Memory B cell (primary cell): ENCODE measurements around the gene PARS2.

Source experiments
- ATAC-seq: fragments of 150-1000 bp; cut with Tn5 transposase; 2 replicates; pipeline ENCODE4 v1.10.0; 2021; ENCODE audit warnings: low read depth, mild to moderate bottlenecking, moderate library complexity
- DNase-seq, 2 donors: peaks; one replicate each; pipeline ENCODE4 v3.0.0; 2022; ENCODE audit warnings: low spot score in 2 of 2
- H3K27ac Mint-ChIP-seq: one replicate; pipeline ENCODE4 v1.8.0; 2022; ENCODE audit warnings: mild to moderate bottlenecking, moderate library complexity, mixed read lengths
- H3K27me3 Mint-ChIP-seq: one replicate; pipeline ENCODE4 v1.8.0; 2022; ENCODE audit warnings: mixed read lengths
- H3K36me3 Mint-ChIP-seq: one replicate; pipeline ENCODE4 v1.8.0; 2022; ENCODE audit warnings: mild to moderate bottlenecking, mixed read lengths
- H3K4me1 Mint-ChIP-seq: one replicate; pipeline ENCODE4 v1.8.0; 2022; ENCODE audit warnings: mixed read lengths
- H3K4me3 Mint-ChIP-seq: one replicate; pipeline ENCODE4 v1.8.0; 2022; ENCODE audit warnings: mild to moderate bottlenecking, moderate library complexity, mixed read lengths
- H3K9me3 Mint-ChIP-seq: one replicate; pipeline ENCODE4 v1.8.0; 2022; ENCODE audit warnings: mixed read lengths

The PARS2 gene

DNA sequence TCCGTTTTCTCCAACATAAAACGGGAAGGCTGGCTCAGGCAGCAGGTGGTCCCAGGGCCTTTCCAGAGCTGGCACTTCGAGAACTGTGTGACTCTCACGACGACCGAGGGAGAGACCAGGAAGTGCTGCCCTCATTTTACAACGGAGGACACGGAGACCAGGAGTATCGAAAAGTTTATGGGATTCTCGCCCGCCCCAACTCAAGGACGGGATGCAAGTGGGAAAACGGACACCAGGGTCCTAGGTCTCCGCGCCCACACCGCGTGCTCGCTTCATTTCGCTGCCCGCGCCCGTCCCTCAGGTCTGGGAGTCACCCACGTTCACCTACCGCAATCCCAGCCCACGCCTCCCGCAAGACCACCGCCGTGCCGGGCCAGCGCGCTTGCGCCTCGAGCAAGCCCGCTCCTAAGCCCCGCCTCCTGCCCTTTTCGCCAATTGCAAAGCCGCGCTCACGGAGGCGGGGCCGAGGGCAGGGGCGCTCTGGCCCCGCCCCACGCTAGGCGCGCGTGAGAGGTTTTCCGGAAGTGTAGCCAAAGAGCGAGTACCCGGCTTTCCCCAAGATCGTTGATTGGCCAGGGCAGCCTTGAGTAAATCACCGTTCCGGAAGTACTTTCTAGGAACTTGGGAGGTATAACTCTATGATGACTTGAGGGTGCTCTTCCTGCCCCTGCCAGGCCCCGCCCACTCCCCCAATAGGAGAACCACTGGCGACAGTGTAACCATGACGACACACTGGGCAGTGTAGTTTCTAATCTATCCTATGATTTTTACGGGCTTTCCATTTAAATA lies at the start of gene PARS2:
Gene PARS2, minus strand, starts transcription at position 391 of the 789 bp plus-strand sequence. CDS start 5,362 bp downstream, outside the sequence.
- Mint-ChIP-seq H3K27me3 (no peaks in the 10 kb centered on the region), H3K4me3 (peak within 1 kb of the TSS; percentile 92), H3K9me3 (no peaks in the 10 kb centered on the region), H3K4me1 (peaks cover 15% of the 10 kb centered on the region), H3K36me3 (no peaks in the 10 kb centered on the region), H3K27ac (peak within 1 kb of the TSS; percentile 95)
- DNase-seq (peak; percentile 84 to 94), ATAC-seq (peak; percentile 92)

DNA sequence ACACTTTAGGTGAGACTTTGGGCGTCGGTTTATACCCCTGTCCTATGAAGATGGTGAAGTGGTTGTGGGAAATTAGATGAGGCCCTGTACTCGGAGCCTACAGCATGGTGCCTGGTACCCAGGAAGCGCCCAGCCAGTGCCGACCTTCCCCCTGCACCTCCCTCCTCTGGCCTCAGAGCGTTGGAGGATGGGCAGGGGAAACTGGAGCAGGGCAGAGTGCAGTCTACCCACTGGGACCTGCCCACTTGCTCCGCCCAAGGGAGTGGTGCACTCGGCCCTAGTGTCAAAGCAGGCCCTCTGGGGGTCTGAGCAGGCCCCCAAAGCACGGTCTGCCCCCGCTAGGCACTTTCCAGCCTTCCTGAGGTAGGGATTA lies 49.8 kb upstream of the PARS2 start:
- no peak overlapping the region for H3K4me3 Mint-ChIP-seq
- peaks cover 5% of the 10 kb centered on the region for H3K4me1 Mint-ChIP-seq
- ATAC-seq, result no peak
- H3K27ac Mint-ChIP-seq, result no peak overlapping the region
- no peak for DNase-seq
- H3K36me3 Mint-ChIP-seq, result no peaks in the 10 kb centered on the region
- H3K9me3 Mint-ChIP-seq, result no peaks in the 10 kb centered on the region
- H3K27me3 Mint-ChIP-seq, result peaks cover 3% of the 10 kb centered on the region

- DNase-seq, result no peak
- Mint-ChIP-seq H3K27me3 (peaks cover 3% of the 10 kb centered on the region), H3K27ac (no peak overlapping the region)
These were observed 49.3 kb upstream of the PARS2 start for GRCh38 chr1:54813485-54814125.

DNA sequence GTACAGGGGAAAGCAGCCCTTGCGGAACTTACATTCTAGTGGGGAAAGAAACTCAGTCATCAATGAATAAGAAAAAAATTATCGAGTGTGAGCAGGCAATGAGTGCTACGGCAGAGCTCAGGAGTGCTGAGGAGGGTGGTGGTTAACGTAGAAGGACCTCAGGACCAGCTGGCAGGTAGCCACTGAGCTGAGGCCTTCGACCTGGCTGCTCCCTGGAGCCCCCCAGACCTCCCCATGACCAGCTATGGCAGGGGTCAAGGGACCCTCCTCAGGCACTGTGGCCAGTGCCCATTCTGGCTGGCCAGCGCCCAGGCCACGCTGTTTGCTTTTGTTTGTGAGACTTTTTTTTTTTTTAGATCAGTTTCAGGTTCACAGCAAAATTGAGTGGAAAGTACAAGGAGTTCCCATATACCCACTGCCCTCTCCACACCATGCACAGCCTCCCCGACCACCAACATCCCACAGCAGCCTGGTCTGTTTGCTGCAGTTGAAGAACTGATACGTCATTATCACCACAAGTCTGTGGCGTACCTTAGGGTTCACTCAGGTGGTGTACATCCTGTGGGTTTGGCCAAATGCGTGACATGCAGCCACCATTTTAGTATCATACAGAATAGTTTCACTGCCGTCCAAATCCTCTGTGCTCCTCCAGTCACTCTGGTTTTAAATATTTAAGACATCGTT lies 48.6 kb upstream of the PARS2 start:
- Mint-ChIP-seq H3K36me3 (no peaks in the 10 kb centered on the region), H3K27ac (no peak overlapping the region), H3K4me3 (no peak overlapping the region), H3K27me3 (peaks cover 3% of the 10 kb centered on the region), H3K4me1 (peaks cover 5% of the 10 kb centered on the region), H3K9me3 (no peaks in the 10 kb centered on the region)
- ATAC-seq (peak; percentile 53), DNase-seq (no peak)

More at GRCh38 chr1:54813485-54814125, 49.3 kb upstream of the PARS2 start:
- H3K9me3 Mint-ChIP-seq, result no peaks in the 10 kb centered on the region
- no peaks in the 10 kb centered on the region for H3K36me3 Mint-ChIP-seq
- no peak overlapping the region for H3K4me3 Mint-ChIP-seq
- peaks cover 5% of the 10 kb centered on the region for H3K4me1 Mint-ChIP-seq
- no peak for ATAC-seq

DNA sequence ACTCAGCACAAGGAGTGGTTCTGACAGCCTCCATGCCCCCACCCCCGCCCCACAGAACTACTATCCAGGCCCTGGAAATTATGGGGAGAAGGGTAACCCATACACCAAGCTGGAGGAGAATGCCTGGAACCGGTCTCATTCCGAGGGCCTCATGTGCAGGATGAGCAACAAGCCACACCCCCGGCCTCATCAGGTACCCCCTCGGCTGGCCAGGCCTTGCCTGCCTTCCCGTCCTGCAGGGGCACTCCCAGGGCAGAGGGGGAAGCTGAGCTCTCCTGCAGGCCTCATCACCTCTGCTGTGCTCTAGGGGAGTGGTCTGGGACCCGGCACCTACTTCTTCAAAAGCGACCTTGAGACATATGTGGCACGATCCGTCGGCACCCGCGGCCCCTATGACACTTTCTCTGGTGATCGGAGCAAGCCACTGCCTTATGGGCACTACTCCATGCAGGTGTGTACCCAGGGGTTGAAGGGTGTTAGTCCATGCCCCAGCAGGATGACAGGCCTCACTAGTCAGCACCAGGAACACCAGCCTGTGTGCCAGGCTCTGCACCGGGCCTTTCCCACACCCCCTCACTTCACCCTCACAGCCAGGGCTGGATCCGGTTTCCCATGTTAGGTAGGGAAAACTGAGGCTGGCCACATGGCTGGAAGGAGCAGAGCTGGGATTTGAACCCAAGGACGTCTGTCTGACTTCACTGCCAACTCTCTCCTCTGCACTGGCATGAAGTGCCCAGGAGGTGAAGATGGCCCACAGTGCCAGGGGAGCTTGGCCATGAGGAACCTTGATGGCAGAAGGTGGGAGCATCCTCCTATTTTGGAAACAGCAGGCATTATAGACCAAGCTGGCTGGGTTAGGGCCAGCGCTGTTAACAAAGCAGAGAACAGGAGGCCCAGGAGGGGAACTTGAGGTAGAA lies 47.7 kb upstream of the PARS2 start:
- no peak overlapping the region for H3K27ac Mint-ChIP-seq
- H3K27me3 Mint-ChIP-seq, result peaks cover 3% of the 10 kb centered on the region
- no peak overlapping the region for H3K4me3 Mint-ChIP-seq
- H3K9me3 Mint-ChIP-seq, result no peaks in the 10 kb centered on the region
- peaks cover 5% of the 10 kb centered on the region for H3K4me1 Mint-ChIP-seq
- ATAC-seq, result no peak
- no peak for DNase-seq
- no peaks in the 10 kb centered on the region for H3K36me3 Mint-ChIP-seq

DNA sequence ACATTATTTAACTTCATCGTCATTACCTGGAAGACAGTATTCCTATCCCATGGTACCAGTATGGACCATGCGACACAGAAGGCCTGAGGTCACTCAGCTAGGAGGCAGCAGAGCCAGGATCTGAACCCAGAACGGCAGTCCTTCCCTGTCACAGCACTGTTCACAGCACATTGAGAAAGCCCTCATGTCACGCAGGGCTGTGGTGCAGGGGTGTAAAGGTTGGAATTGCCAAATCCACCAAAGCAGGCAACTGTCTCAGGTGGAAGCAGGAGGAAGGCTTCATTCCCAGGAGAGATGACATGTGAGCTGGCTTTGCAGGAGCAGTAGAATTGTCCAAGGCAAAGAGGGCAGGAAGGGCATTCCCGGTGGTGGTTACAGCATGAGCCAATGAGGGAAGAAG lies 46.7 kb upstream of the PARS2 start:
- ATAC-seq, result no peak
- Mint-ChIP-seq H3K27me3 (peaks cover 3% of the 10 kb centered on the region), H3K27ac (no peak overlapping the region), H3K4me1 (peaks cover 5% of the 10 kb centered on the region), H3K4me3 (no peak overlapping the region), H3K36me3 (no peaks in the 10 kb centered on the region), H3K9me3 (no peaks in the 10 kb centered on the region)
- no peak for DNase-seq

GRCh38 chr1:54810153-54810942 lies 46.0 kb upstream of the PARS2 start:
- no peak overlapping the region for H3K4me3 Mint-ChIP-seq
- H3K27me3 Mint-ChIP-seq, result peaks cover 3% of the 10 kb centered on the region
- no peaks in the 10 kb centered on the region for H3K9me3 Mint-ChIP-seq
- no peaks in the 10 kb centered on the region for H3K36me3 Mint-ChIP-seq
- H3K4me1 Mint-ChIP-seq, result peaks cover 5% of the 10 kb centered on the region
- H3K27ac Mint-ChIP-seq, result no peak overlapping the region
- ATAC-seq, result peak; percentile 87
- DNase-seq, result peak; percentile 49 to 61

DNA sequence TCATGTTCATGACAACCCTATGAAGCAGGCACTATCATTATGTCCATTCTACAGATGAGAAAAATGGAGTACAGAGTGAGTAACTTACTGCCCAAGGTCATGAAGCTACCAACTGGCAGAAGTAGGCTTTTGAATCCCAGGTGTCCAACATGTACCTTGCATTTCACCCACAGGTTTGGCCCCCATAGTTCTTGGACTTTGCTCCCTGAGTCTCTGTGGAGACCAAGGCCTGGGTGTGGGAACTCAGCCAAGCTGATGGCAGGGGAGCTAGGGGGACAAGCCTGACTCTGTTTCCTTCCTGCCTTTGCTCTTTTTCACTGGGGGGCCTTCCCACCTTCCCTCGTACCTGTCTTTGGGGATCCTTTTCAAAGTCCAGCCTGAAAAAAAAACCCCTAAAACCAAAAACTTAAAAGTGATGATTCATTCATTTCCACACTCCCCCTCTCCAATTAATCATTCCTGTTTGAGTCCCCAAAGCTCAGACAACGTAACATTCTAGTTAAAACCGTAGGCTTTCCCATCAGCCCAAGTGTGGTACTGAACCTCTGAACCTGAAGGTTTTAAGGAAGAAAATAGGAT lies 45.3 kb upstream of the PARS2 start:
- Mint-ChIP-seq H3K27me3 (peaks cover 3% of the 10 kb centered on the region), H3K4me3 (no peak overlapping the region), H3K4me1 (peaks cover 5% of the 10 kb centered on the region), H3K27ac (no peak overlapping the region), H3K36me3 (no peaks in the 10 kb centered on the region), H3K9me3 (no peaks in the 10 kb centered on the region)
- ATAC-seq, result no peak
- no peak for DNase-seq

- no peak overlapping the region for H3K27ac Mint-ChIP-seq
- H3K4me1 Mint-ChIP-seq, result peaks cover 8% of the 10 kb centered on the region
- H3K36me3 Mint-ChIP-seq, result no peaks in the 10 kb centered on the region
- no peak overlapping the region for H3K4me3 Mint-ChIP-seq
- no peak for DNase-seq
- peaks cover 1% of the 10 kb centered on the region for H3K27me3 Mint-ChIP-seq
- ATAC-seq, result no peak
- H3K9me3 Mint-ChIP-seq, result no peaks in the 10 kb centered on the region
These were observed 44.3 kb upstream of the PARS2 start for GRCh38 chr1:54808443-54809207.

DNA sequence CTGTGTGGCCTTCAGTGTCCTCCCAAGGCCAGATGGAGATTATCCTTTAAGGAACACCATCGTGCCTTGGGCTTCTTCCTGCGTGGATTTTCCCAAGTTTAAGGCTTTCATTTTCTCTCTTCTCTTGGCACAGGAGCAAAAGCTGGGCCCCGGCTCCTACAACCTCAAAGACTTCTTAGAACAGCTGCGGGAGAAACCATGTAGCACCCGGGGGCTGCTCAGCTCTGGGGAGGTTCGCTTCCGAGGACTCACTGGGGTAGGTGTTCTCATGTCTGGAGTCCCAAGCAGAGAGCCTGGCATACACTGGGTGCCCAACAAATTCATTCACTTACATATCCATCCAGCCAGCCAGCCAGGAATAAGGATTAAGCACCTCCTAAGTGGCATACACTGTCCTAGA lies 43.4 kb upstream of the PARS2 start:
- no peaks in the 10 kb centered on the region for H3K36me3 Mint-ChIP-seq
- peaks cover 1% of the 10 kb centered on the region for H3K27me3 Mint-ChIP-seq
- H3K9me3 Mint-ChIP-seq, result no peaks in the 10 kb centered on the region
- no peak overlapping the region for H3K27ac Mint-ChIP-seq
- ATAC-seq, result no peak
- H3K4me1 Mint-ChIP-seq, result peaks cover 5% of the 10 kb centered on the region
- DNase-seq, result no peak
- H3K4me3 Mint-ChIP-seq, result no peak overlapping the region

GRCh38 chr1:54806931-54807611 lies 42.7 kb upstream of the PARS2 start:
- Mint-ChIP-seq H3K36me3 (no peaks in the 10 kb centered on the region), H3K27me3 (peaks cover 1% of the 10 kb centered on the region), H3K27ac (no peak overlapping the region), H3K9me3 (no peaks in the 10 kb centered on the region), H3K4me1 (peaks cover 5% of the 10 kb centered on the region), H3K4me3 (no peak overlapping the region)
- DNase-seq, result no peak
- ATAC-seq, result no peak

DNA sequence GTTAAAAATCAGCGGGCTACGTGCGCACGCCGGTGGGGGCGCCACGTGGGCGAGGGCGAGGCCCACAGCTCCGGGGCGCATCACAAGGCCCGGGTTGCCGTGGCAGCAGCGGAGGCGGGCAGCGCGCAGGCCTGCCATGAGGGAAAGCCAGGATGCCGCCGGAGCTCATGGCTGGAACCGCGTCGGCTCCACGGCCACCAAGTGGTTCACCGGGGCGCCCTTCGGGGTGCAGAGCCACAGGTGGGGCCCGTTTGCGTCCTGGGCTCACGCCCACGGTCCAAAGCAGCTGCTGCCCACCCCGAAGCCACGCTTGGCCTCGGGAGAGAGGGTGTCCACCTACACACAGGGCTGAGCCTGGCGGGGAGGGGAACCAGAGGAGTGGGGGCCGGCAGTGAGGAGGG lies 41.7 kb upstream of the PARS2 start:
- Mint-ChIP-seq H3K4me3 (no peak overlapping the region), H3K9me3 (no peaks in the 10 kb centered on the region), H3K27ac (no peak overlapping the region), H3K27me3 (no peaks in the 10 kb centered on the region), H3K4me1 (peaks cover 11% of the 10 kb centered on the region), H3K36me3 (no peaks in the 10 kb centered on the region)
- no peak for DNase-seq
- no peak for ATAC-seq
